Left lung (tissue), 10 donors: ENCODE data around the gene CENPP. TPM values are rescaled to one million over a fixed set of nuclear protein-coding genes. Genes with fewer than 3 reads are reported as not detected.

Experiments
- ATAC-seq: fragments of 200-7000 bp; cut with Tn5 transposase; one replicate; pipeline ENCODE4 v1.9.1; 2020; ENCODE audit warnings: moderate library complexity
- DNase-seq, 4 donors: peaks; one replicate each; pipeline ENCODE4 v3.0.0-alpha.2; 2013 to 2020
- H3K27ac ChIP-seq, 2 donors: fragments of 200-600 bp; sonication (generic) in 1 of 2; one replicate each; pipeline versions ENCODE4 v1.5.0 to v1.8.0; 2020 to 2021
- H3K27me3 ChIP-seq, 2 donors: fragments of 200-600 bp; sonication (generic) in 1 of 2; one replicate each; pipeline versions ENCODE4 v1.5.0 to v1.8.0; 2020 to 2021
- H3K36me3 ChIP-seq, 2 donors: fragments of 200-600 bp; sonication (generic) in 1 of 2; one replicate each; pipeline versions ENCODE4 v1.5.0 to v1.8.0; 2020 to 2021
- H3K4me1 ChIP-seq, 2 donors: fragments of 200-600 bp; one replicate each; pipeline ENCODE4 v1.8.0; 2021
- H3K4me3 ChIP-seq, 2 donors: fragments of 200-600 bp; sonication (generic) in 1 of 2; one replicate each; pipeline versions ENCODE4 v1.5.0 to v1.8.0; 2020 to 2021; ENCODE audit warnings: mild to moderate bottlenecking in 1 of 2
- H3K9me3 ChIP-seq, 2 donors: fragments of 200-600 bp; sonication (generic) in 1 of 2; one replicate each; pipeline versions ENCODE4 v1.5.0 to v1.8.0; 2020 to 2021
- intact Hi-C, 2 donors: fragments of 100-400 bp; cut with DNase I; formaldehyde crosslinking; loops; one replicate each; pipeline versions ENCODE4 v1.11.2 to v1.14.2; 2022
- polyA plus RNA-seq, 6 donors: library from polyadenylated mRNA; unstranded; fragments of 120-200 nt; gene quantifications; one replicate each; pipeline ENCODE4 v1.2.1, GENCODE V29; 2013; ENCODE audit not compliant: insufficient read length in 6 of 6
- total RNA-seq, 2 donors: library from RNA; stranded (reverse); fragmentation: NEBNext Ultra II Directional; extraction: Animal tissue kit (Norgen Biotek cat#: 25700); gene quantifications; one replicate each; pipeline ENCODE4 v1.2.1, GENCODE V29; 2021
- TF ChIP-seq, protein P1 (sequence below), 2 donors: fragments of 200-600 bp; sonication (generic) in 1 of 2; IDR thresholded peaks; one replicate each; pipeline versions ENCODE4 v1.5.0 to v1.8.0; 2021; ENCODE audit warnings: antibody characterized with exemption in 2 of 2
- donor health status: DM: no; HTN: yes; CAD: no.
- donor health status: DM: no; HTN: no; CAD: no.

CENPP gene
- total and polyA plus RNA-seq, 8 donors = 3.2 to 9.0 (median 5.7) TPM

DNA sequence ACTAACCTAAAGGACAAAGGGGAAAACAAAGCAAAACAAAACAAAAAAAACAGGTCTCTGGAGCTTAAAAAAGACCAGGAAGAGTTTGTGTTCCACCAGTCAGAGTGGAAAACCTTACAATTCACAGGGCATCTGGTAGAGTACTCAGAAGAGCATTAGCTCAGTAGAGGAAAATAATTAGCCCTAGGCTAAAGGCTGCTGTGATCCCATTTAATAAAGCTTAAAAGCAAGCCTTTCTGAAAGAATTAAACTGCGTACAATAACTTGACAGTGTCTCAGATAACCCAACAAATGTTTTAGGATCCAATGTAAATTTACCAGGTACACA, 202.7 kb downstream of the CENPP start:
- Histone ChIP-seq H3K27me3 (no peaks in the 10 kb centered on the region), H3K9me3 (no peaks in the 10 kb centered on the region), H3K36me3 (no peaks in the 10 kb centered on the region), H3K4me3 (no peak overlapping the region), H3K4me1 (no peaks in the 10 kb centered on the region), H3K27ac (no peak overlapping the region)
- TF ChIP-seq, protein P1, sequence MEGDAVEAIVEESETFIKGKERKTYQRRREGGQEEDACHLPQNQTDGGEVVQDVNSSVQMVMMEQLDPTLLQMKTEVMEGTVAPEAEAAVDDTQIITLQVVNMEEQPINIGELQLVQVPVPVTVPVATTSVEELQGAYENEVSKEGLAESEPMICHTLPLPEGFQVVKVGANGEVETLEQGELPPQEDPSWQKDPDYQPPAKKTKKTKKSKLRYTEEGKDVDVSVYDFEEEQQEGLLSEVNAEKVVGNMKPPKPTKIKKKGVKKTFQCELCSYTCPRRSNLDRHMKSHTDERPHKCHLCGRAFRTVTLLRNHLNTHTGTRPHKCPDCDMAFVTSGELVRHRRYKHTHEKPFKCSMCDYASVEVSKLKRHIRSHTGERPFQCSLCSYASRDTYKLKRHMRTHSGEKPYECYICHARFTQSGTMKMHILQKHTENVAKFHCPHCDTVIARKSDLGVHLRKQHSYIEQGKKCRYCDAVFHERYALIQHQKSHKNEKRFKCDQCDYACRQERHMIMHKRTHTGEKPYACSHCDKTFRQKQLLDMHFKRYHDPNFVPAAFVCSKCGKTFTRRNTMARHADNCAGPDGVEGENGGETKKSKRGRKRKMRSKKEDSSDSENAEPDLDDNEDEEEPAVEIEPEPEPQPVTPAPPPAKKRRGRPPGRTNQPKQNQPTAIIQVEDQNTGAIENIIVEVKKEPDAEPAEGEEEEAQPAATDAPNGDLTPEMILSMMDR (IDR thresholded peaks at IDR 0.05) = no peak
- ATAC-seq (no peak), DNase-seq (no peak)
- intact Hi-C loops = no loop called here

DNA sequence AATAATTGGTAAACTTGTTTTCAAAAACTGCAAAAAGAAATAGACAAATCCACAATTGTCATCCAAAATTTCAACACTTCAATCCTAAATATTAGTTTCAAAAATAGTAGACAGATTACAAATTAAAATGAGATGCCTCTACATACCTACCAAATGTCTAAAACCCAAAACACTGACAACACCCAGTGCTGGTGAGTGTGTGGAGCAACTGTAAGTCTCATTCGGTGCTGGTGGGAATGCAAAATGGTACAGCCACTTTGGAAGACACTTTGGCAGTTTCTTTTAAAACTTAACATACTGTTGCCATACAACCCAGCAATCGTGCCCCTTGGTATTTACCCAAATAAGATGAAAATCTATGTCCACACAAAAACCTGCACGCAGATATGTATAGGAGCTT, 203.4 kb downstream of the CENPP start:
- ATAC-seq = no peak
- TF ChIP-seq, protein P1 (IDR thresholded peaks at IDR 0.05) = no peak
- intact Hi-C loops = no loop called here
- no peak for DNase-seq
- Histone ChIP-seq H3K4me3 (no peak overlapping the region), H3K4me1 (no peaks in the 10 kb centered on the region), H3K36me3 (no peaks in the 10 kb centered on the region), H3K27me3 (no peaks in the 10 kb centered on the region), H3K9me3 (no peaks in the 10 kb centered on the region), H3K27ac (no peak overlapping the region)

DNA sequence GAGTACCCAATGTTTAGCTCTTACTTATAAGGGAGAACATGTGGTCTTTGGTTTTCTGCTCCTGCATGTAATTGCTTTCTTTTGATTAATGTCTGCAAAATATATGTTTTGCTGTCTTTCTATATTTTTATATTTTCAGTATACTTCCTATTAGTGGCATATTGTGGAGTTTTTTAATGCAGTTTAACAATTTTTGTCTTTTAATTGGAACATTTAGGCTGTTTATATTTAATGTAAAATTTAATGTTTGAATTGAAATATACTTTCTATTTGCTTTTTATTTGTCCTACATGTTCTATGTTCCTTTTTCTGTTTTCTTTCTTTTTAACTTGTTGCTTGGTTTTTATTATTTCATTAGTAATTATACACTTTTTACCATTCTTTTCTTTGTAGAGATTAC, 205.1 kb downstream of the CENPP start:
- H3K27ac ChIP-seq = no peak overlapping the region
- intact Hi-C loops = no loop called here
- no peaks in the 10 kb centered on the region for H3K9me3 ChIP-seq
- H3K36me3 ChIP-seq = no peaks in the 10 kb centered on the region
- H3K4me3 ChIP-seq = no peak overlapping the region
- DNase-seq (no peak), ATAC-seq (no peak)
- no peaks in the 10 kb centered on the region for H3K27me3 ChIP-seq
- peaks cover 0 to 14% of the 10 kb centered on the region in 2 donors for H3K4me1 ChIP-seq
- TF ChIP-seq, protein P1 (IDR thresholded peaks at IDR 0.05) = no peak

DNA sequence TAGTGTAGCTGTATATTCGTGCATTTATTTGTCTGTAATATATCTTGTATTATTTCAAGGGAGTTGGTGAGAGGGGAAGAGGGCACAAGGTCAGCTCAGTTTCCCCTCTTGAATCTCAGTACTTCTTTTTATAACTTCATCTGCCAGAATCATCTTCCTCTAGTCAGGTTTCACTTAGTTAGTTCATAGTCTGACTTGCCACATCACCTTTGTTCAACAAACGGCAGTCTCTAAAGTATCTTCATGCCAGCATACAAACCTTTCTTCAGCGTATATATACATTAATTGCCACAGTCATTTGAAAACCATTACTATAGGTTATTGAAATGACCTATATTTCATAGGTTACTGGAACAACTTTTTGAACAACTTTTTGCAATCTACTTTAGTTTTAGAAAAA, 208.5 kb downstream of the CENPP start:
- H3K9me3 ChIP-seq = no peaks in the 10 kb centered on the region
- no peak overlapping the region for H3K4me3 ChIP-seq
- H3K4me1 ChIP-seq = peaks cover 0 to 29% of the 10 kb centered on the region in 2 donors
- DNase-seq (no peak), ATAC-seq (no peak)
- intact Hi-C loops = no loop called here
- H3K36me3 ChIP-seq = no peaks in the 10 kb centered on the region
- TF ChIP-seq, protein P1 (IDR thresholded peaks at IDR 0.05) = no peak
- H3K27ac ChIP-seq = no peak overlapping the region
- no peaks in the 10 kb centered on the region for H3K27me3 ChIP-seq

DNA sequence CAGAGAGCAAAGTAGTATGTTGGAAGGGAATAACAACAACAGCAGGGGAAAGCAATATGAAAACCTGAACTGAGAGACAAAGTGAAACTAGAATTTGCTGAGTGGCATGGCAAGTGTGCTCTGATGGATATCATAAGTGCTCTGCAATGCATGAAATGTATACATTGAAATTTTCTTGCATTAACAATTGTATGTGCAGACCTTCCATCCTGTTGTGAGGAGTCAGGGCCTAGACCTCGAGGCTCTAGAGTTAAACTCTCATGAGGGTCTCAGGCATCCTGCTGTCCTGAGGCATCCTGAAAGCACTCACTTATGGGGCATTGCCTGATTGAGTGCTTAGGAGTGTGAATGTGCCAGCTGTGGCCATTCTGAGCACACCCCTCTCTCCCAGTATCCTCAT, 208.9 kb downstream of the CENPP start:
- Histone ChIP-seq H3K36me3 (no peaks in the 10 kb centered on the region), H3K27me3 (no peaks in the 10 kb centered on the region), H3K4me3 (peak overlapping the region in 1 of 2 donors; percentile 10), H3K4me1 (peaks cover 0 to 29% of the 10 kb centered on the region in 2 donors), H3K27ac (peak overlapping the region in 1 of 2 donors; percentile 78), H3K9me3 (no peaks in the 10 kb centered on the region)
- ATAC-seq (no peak), DNase-seq (peak in 2 of 4 donors; percentile 52 to 53)
- intact Hi-C loops = no loop called here
- TF ChIP-seq, protein P1 (IDR thresholded peaks at IDR 0.05) = no peak
